Measurements from ENCODE around the gene GART.

- TF ChIP-seq CTCF (conservative IDR thresholded peaks at IDR 0.05; ENCODE audit: low read depth, low read length), result no peak
- no peak for TF ChIP-seq CEBPB (IDR thresholded peaks at IDR 0.05; ENCODE audit: low read depth, low read length)
- no peak for TF ChIP-seq RFX5 (IDR thresholded peaks at IDR 0.05; ENCODE audit: low read depth, low read length)
Measured at GRCh38 chr21:33586927-33587326, 45.0 kb upstream of the GART start.

Measured in IMR-90 (cell line).